GM12892 (cell line): ENCODE results near the gene C17orf113.

Source experiments
- POLR2AphosphoS5 ChIP-seq: IDR thresholded peaks from 2 replicates; pipeline ENCODE4 v1.6.1; 2011; ENCODE audit warnings: low read depth, low read length, control low read depth
- TAF1 ChIP-seq: IDR thresholded peaks from 2 replicates; pipeline ENCODE4 v1.6.1; 2011; ENCODE audit warnings: low read depth, mild to moderate bottlenecking, control low read depth, low read length, borderline replicate concordance

DNA sequence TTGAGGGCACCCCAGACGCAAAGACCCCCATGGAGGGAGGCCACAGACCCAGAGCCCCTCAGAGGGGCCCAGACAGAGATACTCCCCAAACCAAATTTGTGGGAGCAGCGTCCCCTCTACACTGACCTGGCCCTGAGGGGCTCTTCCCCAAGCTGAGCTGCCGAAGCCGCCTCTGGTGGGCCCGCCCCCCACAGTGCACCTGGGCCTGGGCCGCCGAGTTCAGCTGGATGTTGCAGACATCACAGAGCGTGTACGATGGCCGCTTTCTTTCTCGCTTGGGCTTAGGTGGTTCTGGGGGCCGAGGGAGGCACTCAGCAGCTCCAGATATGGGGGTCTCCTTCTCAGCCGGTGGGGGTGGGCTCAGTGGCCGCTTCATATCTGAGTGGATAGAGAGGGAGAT, 12.3 kb upstream of the C17orf113 start:
- no peak for TF ChIP-seq TAF1
- no peak for TF ChIP-seq POLR2AphosphoS5
